HEK293T (cell line): Measurements from ENCODE around the gene CHSY3.

Source experiments
- ARNT ChIP-seq: fragments of 450-650 bp; IDR thresholded peaks from 2 replicates; pipeline ENCODE4 v1.6.1; 2017; ENCODE audit warnings: mild to moderate bottlenecking
- FOXM1 ChIP-seq: fragments of 450-650 bp; IDR thresholded peaks from 2 replicates; pipeline ENCODE4 v1.6.1; 2017; ENCODE audit warnings: mild to moderate bottlenecking, borderline replicate concordance
- TARDBP ChIP-seq: fragments of 450-650 bp; IDR thresholded peaks from 2 replicates; pipeline ENCODE4 v1.6.1; 2016

- no peak for TF ChIP-seq TARDBP
- no peak for TF ChIP-seq ARNT
- no peak for TF ChIP-seq FOXM1
These were observed 162.4 kb downstream of the CHSY3 start for GRCh38 chr5:130066644-130067043.
